SK-N-SH (cell line): ENCODE results near the gene MCF2L2.

Experiments
- ELF1 ChIP-seq: IDR thresholded peaks from 2 replicates; pipeline ENCODE4 v1.4.0; 2012
- EP300 ChIP-seq, 2 experiments: IDR thresholded peaks; 2 replicates each; pipeline versions ENCODE4 v1.4.0 to v1.6.1; 2012; ENCODE audit warnings: borderline replicate concordance in 1 of 2, low read depth in 1 of 2, low read length in 1 of 2
- FOXM1 ChIP-seq: IDR thresholded peaks from 2 replicates; pipeline ENCODE4 v1.4.0; 2012; ENCODE audit warnings: low read depth, mild to moderate bottlenecking
- GABPA ChIP-seq: IDR thresholded peaks from 2 replicates; pipeline ENCODE4 v1.4.0; 2012; ENCODE audit warnings: low read depth, mild to moderate bottlenecking
- NFIC ChIP-seq: IDR thresholded peaks from 2 replicates; pipeline ENCODE4 v1.4.0; 2012; ENCODE audit warnings: borderline replicate concordance
- RAD21 ChIP-seq: IDR thresholded peaks from 2 replicates; pipeline ENCODE4 v1.6.1; 2012; ENCODE audit warnings: mild to moderate bottlenecking, low read length
- RCOR1 ChIP-seq: fragments of 150-350 bp; IDR thresholded peaks from 2 replicates; pipeline ENCODE4 v1.6.1; 2017; ENCODE audit warnings: antibody characterized with exemption, low read length
- YY1 ChIP-seq: IDR thresholded peaks from 2 replicates; pipeline ENCODE4 v1.4.0; 2012; ENCODE audit warnings: low read depth, mild to moderate bottlenecking
- TF ChIP-seq, protein P1 (sequence below): fragments of 200-600 bp; sonication (generic); IDR thresholded peaks from 2 replicates; pipeline ENCODE4 v1.6.1; 2017; ENCODE audit warnings: antibody characterized with exemption, mild to moderate bottlenecking, moderate library complexity

DNA sequence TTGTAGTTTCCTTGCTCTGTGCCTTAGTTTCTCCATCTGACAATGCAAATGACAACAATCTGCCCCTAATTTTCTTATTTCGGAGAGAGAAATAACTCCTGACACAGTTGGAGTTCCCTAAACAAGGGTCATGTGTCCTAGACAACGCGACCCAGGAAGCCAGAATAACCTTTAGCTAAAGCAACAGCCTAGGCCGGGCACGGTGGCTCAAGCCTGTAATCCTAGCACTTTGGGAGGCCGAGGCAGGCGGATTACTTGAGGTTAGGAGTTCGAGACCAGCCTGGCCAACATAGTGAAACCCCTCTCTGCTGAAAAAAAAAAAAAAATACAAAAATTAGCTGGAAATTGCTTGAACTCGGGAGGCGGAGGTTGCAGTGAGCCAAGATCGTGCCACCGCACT is 49.9 kb downstream of the MCF2L2 start:
- TF ChIP-seq EP300 (IDR thresholded peaks at IDR 0.05; ENCODE audit: borderline replicate concordance in 1 of 2, low read depth in 1 of 2, low read length in 1 of 2) (no peak), NFIC (no peak), ELF1 (no peak), FOXM1 (no peak), GABPA (no peak), YY1 (no peak), RCOR1 (no peak), RAD21 (no peak)
- TF ChIP-seq, protein P1, sequence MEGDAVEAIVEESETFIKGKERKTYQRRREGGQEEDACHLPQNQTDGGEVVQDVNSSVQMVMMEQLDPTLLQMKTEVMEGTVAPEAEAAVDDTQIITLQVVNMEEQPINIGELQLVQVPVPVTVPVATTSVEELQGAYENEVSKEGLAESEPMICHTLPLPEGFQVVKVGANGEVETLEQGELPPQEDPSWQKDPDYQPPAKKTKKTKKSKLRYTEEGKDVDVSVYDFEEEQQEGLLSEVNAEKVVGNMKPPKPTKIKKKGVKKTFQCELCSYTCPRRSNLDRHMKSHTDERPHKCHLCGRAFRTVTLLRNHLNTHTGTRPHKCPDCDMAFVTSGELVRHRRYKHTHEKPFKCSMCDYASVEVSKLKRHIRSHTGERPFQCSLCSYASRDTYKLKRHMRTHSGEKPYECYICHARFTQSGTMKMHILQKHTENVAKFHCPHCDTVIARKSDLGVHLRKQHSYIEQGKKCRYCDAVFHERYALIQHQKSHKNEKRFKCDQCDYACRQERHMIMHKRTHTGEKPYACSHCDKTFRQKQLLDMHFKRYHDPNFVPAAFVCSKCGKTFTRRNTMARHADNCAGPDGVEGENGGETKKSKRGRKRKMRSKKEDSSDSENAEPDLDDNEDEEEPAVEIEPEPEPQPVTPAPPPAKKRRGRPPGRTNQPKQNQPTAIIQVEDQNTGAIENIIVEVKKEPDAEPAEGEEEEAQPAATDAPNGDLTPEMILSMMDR, result no peak
